AG04450 (cell line): ENCODE results near the gene GNAS. TPM values are rescaled to one million over a fixed set of nuclear protein-coding genes. Genes with fewer than 3 reads are reported as not detected.

ENCODE experiments used
- CTCF ChIA-PET: fragments of 300-600, 350-600 bp; formaldehyde crosslinking; extraction: SDS; loops from one replicate; lab custom pipeline; 2022; ENCODE audit warnings: antibody characterized with exemption, inconsistent platforms; lab: Charles Lee
- POLR2A ChIA-PET: fragments of 350-600 bp; formaldehyde crosslinking; extraction: SDS; loops from one replicate; lab custom pipeline; 2021; ENCODE audit warnings: antibody characterized with exemption, inconsistent platforms; lab: Yijun Ruan, JAX
- DNase-seq: peaks from one replicate; pipeline ENCODE4 v3.0.0-alpha.2; 2011; ENCODE audit warnings: low read depth, low spot score
- H3K27ac ChIP-seq: one replicate; pipeline ENCODE4 v1.5.1; 2012; ENCODE audit warnings: low read depth, low read length, control low read depth
- H3K27me3 ChIP-seq: one replicate; pipeline ENCODE4 v1.6.0; 2012; ENCODE audit warnings: low read length; ENCODE audit not compliant: control insufficient read depth, insufficient read depth
- H3K4me3 ChIP-seq: 2 replicates; pipeline ENCODE4 v1.5.1; 2011; ENCODE audit warnings: mild to moderate bottlenecking, low read depth, low read length, control low read depth
- H3K9me3 ChIP-seq: 2 replicates; pipeline ENCODE4 v1.5.1; 2012; ENCODE audit warnings: low read length; ENCODE audit not compliant: control insufficient read depth, insufficient read depth
- polyA plus RNA-seq: library from polyadenylated mRNA; depleted of rRNA; stranded (reverse); fragments of >200 nt; gene quantifications from 2 replicates; pipeline ENCODE4 v1.2.3, GENCODE V29; 2011
- TF ChIP-seq, protein P1 (sequence below): IDR thresholded peaks from 2 replicates; pipeline ENCODE4 v1.5.1; 2011; ENCODE audit warnings: low read depth, low read length, control low read depth, inconsistent platforms

GNAS gene
- polyA plus RNA-seq, 1 experiment, result 765 TPM

DNA sequence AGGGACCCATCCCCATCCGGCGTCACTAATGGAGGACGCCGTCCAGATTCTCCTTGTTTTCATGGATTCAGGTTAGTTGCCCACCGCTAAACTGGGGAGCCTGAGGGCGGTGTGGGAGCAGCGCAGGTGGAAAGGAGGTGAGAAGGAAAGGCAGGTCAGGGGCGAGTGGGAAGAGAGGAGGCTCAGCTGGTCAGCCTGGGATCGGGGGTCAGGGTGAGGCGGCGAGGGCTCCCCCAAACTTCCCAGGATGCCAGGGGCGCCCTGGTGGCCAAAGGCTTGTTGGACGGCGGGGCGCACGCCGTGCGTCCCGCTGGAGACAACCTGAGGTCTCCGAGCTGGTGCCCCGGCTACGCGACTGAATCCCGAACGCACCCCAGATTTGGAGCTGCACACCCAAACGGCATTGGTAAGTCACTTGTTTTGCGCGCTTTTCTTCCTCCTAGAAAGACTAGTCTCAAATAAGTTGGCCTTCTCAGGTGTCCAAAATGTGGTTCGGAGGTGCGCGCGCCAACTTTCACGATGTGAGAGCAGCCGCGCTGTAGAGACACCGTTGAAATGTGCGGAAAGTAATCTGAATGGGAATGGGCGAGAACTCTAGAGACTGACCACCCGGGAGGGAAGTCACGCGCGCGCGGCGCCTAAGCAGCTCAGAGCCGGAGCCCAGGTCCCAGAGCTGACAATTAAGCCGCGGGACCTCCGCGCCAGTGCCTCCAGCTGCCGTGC is 11.5 kb upstream of the GNAS start:
- TF ChIP-seq, protein P1, sequence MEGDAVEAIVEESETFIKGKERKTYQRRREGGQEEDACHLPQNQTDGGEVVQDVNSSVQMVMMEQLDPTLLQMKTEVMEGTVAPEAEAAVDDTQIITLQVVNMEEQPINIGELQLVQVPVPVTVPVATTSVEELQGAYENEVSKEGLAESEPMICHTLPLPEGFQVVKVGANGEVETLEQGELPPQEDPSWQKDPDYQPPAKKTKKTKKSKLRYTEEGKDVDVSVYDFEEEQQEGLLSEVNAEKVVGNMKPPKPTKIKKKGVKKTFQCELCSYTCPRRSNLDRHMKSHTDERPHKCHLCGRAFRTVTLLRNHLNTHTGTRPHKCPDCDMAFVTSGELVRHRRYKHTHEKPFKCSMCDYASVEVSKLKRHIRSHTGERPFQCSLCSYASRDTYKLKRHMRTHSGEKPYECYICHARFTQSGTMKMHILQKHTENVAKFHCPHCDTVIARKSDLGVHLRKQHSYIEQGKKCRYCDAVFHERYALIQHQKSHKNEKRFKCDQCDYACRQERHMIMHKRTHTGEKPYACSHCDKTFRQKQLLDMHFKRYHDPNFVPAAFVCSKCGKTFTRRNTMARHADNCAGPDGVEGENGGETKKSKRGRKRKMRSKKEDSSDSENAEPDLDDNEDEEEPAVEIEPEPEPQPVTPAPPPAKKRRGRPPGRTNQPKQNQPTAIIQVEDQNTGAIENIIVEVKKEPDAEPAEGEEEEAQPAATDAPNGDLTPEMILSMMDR, result no peak
- H3K27me3 ChIP-seq, result peaks cover 46% of the 10 kb centered on the region
- no peak overlapping the region for H3K4me3 ChIP-seq
- no peak for DNase-seq
- no peak overlapping the region for H3K27ac ChIP-seq
- CTCF ChIA-PET, result no interaction called here
- H3K9me3 ChIP-seq, result peaks cover 17% of the 10 kb centered on the region; the same call in 1 of the 2 replicates
- POLR2A ChIA-PET, result no interaction called here

DNA sequence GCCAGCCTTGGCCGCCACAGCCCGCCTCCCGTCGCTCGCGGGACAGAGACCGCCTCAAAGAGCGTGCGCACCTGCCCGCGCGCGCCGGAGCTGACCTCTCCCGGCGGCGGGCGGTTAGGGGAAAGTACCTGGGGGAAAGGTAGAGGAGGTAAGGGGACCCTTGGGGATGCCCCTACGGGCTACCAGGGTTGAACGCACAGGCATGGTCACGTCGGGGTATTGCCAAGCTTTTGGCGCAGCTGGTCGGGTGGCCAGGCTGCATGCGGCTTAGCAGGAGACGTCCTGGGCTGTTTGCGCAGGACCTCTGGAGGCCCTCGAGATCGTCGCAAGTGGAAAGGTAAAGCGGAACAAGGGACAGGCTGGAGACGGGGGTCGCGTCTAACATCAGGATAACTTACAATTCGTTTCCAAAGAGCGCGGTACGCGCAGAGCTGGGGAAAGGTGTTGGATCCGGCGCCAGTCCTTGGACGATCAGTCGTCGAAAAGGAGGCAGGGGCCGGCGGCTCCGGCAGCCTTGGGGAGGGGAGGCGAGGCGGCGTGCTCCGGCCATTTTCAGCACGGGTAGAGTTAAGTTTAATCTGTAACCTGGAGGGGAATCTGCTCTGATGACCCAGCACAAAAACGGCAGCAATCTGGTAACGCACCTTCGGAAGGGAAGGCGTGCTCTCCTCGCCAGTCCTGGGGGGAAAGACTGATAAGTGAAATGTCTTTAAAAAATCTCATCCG is 10.8 kb upstream of the GNAS start:
- Histone ChIP-seq H3K27ac (no peak overlapping the region), H3K27me3 (peaks cover 46% of the 10 kb centered on the region), H3K9me3 (peaks cover 17% of the 10 kb centered on the region; the same call in 1 of the 2 replicates), H3K4me3 (no peak overlapping the region)
- TF ChIP-seq, protein P1, result no peak
- ChIA-PET POLR2A (no interaction called here), CTCF (no interaction called here)
- DNase-seq, result no peak

DNA sequence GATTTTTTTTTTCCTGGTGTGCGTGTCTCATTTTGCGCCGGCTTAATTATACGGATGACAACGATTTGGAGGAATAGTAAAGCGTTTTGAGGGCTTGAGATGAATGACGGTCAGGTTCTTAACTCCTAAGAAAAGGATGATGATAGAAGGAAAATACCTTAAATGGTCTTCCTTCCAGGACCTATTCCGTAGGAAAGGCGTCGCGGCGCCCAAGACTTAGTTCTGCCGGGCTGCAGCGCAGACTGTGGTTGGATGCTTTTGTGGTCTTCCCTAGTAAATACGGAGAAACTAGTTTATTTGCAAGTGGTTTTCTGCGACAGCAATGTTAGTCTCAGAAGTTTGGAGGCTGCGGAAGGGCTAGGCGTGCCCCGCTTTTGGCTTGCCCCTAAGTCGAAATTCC is 10.2 kb upstream of the GNAS start:
- Histone ChIP-seq H3K27ac (no peak overlapping the region), H3K27me3 (peaks cover 46% of the 10 kb centered on the region), H3K9me3 (peaks cover 17% of the 10 kb centered on the region; the same call in 1 of the 2 replicates), H3K4me3 (no peak overlapping the region)
- DNase-seq, result no peak
- ChIA-PET CTCF (no interaction called here), POLR2A (no interaction called here)
- TF ChIP-seq, protein P1, result no peak

DNA sequence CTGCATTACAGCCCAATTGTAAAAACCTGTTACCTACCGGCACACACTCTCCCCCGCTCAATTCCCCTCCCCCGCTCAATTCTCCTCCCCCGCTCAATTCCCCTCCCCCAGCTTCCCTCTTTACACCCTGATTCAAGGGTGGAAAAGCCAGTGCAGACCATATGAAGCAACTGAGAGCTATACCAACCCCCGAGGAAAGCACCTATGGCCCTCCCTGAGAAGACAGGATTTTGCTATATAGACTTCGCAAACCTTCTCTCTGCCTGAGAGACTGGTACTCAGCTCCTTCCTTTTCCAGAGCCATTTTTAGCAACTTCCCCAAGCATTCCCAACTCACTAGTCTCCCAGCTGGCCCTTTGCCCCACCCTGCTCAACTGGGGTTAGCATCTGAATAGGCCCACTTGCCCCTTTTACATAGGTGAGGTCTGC is 9.4 kb upstream of the GNAS start:
- Histone ChIP-seq H3K4me3 (no peak overlapping the region), H3K9me3 (peaks cover 17% of the 10 kb centered on the region; the same call in 1 of the 2 replicates), H3K27me3 (peaks cover 46% of the 10 kb centered on the region), H3K27ac (no peak overlapping the region)
- TF ChIP-seq, protein P1, result no peak
- ChIA-PET POLR2A (no interaction called here), CTCF (no interaction called here)
- no peak for DNase-seq

DNA sequence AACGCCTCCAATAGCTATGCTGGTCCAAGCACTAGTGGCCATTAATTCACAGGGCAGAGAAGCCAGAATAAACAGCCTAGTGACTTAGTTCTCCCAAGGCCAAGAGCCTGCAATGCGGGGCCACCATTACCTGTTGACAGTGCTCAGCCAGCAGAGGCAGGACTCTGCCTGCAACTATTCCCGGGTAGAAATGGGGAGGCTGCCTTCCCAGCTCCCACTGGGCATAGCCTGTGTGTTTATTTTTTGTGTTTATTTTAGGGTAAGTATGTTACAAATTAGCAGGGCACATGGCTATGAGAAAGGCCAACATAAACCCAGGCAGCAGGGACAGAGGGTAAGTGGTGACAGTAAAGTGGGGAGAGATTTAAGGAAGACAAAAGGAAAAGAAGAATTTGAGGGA is 6.8 kb upstream of the GNAS start:
- Histone ChIP-seq H3K9me3 (peaks cover 11% of the 10 kb centered on the region; the same call in 1 of the 2 replicates), H3K4me3 (no peak overlapping the region), H3K27me3 (peaks cover 30% of the 10 kb centered on the region), H3K27ac (no peak overlapping the region)
- CTCF ChIA-PET, result interaction anchor here (2.3 kb wide), 1 partner anchor 24 kb away, joined by 5 read pairs; no protein-coding TSS in a partner anchor
- TF ChIP-seq, protein P1, result no peak
- no peak for DNase-seq
- POLR2A ChIA-PET, result no interaction called here
